Prostate gland (tissue), 2 donors: ENCODE data around the gene SPTBN4. TPM values are rescaled to one million over a fixed set of nuclear protein-coding genes. Genes with fewer than 3 reads are reported as not detected.
"Not testable (repeated sequence)": the region's sequence is repeated elsewhere in the genome, so short reads cannot be mapped to it uniquely, and the experiment has no call there.

Experiments
- DNase-seq: peaks from one replicate; pipeline ENCODE4 v3.0.0-alpha.2; 2019; ENCODE audit warnings: low spot score
- H3K27ac ChIP-seq, 2 donors: fragments of 200-600 bp; sonication (generic); 2 replicates each; pipeline ENCODE4 v1.5.1; 2017 to 2019
- H3K27me3 ChIP-seq: fragments of 200-600 bp; sonication (generic); replicated peaks from 2 replicates; pipeline ENCODE4 v1.5.1; 2019; ENCODE audit not compliant: insufficient read depth
- H3K36me3 ChIP-seq, 2 donors: fragments of 200-600 bp; sonication (generic); 1 replicate in 1 of 2; 2 replicates in 1 of 2; pipeline versions ENCODE4 v1.5.1 to v1.8.1; 2017 to 2019
- H3K4me1 ChIP-seq: fragments of 200-600 bp; sonication (generic); replicated peaks from 2 replicates; pipeline ENCODE4 v1.5.1; 2019
- H3K4me3 ChIP-seq, 2 donors: fragments of 200-600 bp; sonication (generic); 2 replicates each; pipeline ENCODE4 v1.5.1; 2017 to 2019
- H3K9me3 ChIP-seq: fragments of 200-600 bp; sonication (generic); 2 replicates; pipeline ENCODE4 v1.5.1; 2017
- CTCF ChIP-seq, 4 experiments: fragments of 200-600 bp in 2 of 4; fragments of 450-650 bp in 2 of 4; sonication (generic) in 2 of 4; IDR thresholded peaks; 1 replicate in 3 of 4; 2 replicates in 1 of 4; pipeline ENCODE4 v1.5.1; 2016 to 2019; ENCODE audit warnings: antibody characterized with exemption in 4 of 4, mild to moderate bottlenecking in 2 of 4, moderate library complexity in 2 of 4
- POLR2A ChIP-seq: fragments of 450-650 bp; IDR thresholded peaks from one replicate; pipeline ENCODE4 v1.6.1; 2016; ENCODE audit warnings: antibody characterized with exemption, mild to moderate bottlenecking
- POLR2AphosphoS5 ChIP-seq: sonication (generic); formaldehyde crosslinking; IDR thresholded peaks from one replicate; pipeline ENCODE4 v1.6.1; 2017; ENCODE audit warnings: antibody characterized with exemption
- WGBS: methylation state at CpG from one replicate; pipeline ENCODE4 v1.1.5; 2018; 5-methylcytosine and 5-hydroxymethylcytosine counted together
- intact Hi-C: fragments of 100-400 bp; cut with DNase I; formaldehyde crosslinking; loops from one replicate; pipeline ENCODE4 v1.14.2; 2022
- total RNA-seq, 2 donors: library from RNA; depleted of rRNA; stranded (reverse); fragments of >200 nt; gene quantifications; one replicate each; pipeline ENCODE4 v1.1.0, GENCODE V29; 2016

SPTBN4 gene
- total RNA-seq, 2 donors from 2014 or later = 5.2 to 21.9 TPM

GRCh38 chr19:40492274-40492673 lies 25.5 kb downstream of the SPTBN4 start:
- intact Hi-C loops = no loop called here
- Histone ChIP-seq H3K27me3 (no peaks in the 10 kb centered on the region), H3K4me3 (no peak overlapping the region), H3K36me3 (no peaks in the 10 kb centered on the region), H3K27ac (no peak overlapping the region), H3K4me1 (no peaks in the 10 kb centered on the region), H3K9me3 (no peaks in the 10 kb centered on the region)
- no peak for DNase-seq
- WGBS = 88% methylated on average over 3 of the region's 3 CpGs
- TF ChIP-seq POLR2AphosphoS5 (no peak), POLR2A (no peak), CTCF (IDR thresholded peaks at IDR 0.05) (no peak)

GRCh38 chr19:40493778-40494177 lies 27.0 kb downstream of the SPTBN4 start:
- 43% methylated on average over 4 of the region's 4 CpGs for WGBS
- H3K36me3 ChIP-seq = no peaks in the 10 kb centered on the region
- TF ChIP-seq POLR2A = no peak
- TF ChIP-seq POLR2AphosphoS5 = no peak
- no peak for TF ChIP-seq CTCF (IDR thresholded peaks at IDR 0.05)

GRCh38 chr19:40494191-40494838 lies 27.5 kb downstream of the SPTBN4 start:
- no peak for DNase-seq
- Histone ChIP-seq H3K36me3 (no peaks in the 10 kb centered on the region), H3K9me3 (no peaks in the 10 kb centered on the region), H3K27ac (no peak overlapping the region), H3K4me3 (no peak overlapping the region), H3K4me1 (no peaks in the 10 kb centered on the region), H3K27me3 (no peaks in the 10 kb centered on the region)
- intact Hi-C loops = no loop called here
- TF ChIP-seq POLR2AphosphoS5 (no peak), CTCF (IDR thresholded peaks at IDR 0.05) (no peak), POLR2A (no peak)
- WGBS = 84% methylated on average over 1 of the region's 1 CpG

More at GRCh38 chr19:40493778-40494177, 27.0 kb downstream of the SPTBN4 start:
- H3K27ac ChIP-seq = no peak overlapping the region
- H3K9me3 ChIP-seq = no peaks in the 10 kb centered on the region
- H3K27me3 ChIP-seq = no peaks in the 10 kb centered on the region
- DNase-seq = no peak
- H3K4me3 ChIP-seq = no peak overlapping the region
- no peaks in the 10 kb centered on the region for H3K4me1 ChIP-seq
- intact Hi-C loops = no loop called here

GRCh38 chr19:40497214-40497613 lies 30.4 kb downstream of the SPTBN4 start:
- Histone ChIP-seq H3K4me3 (no peak overlapping the region), H3K27ac (no peak overlapping the region), H3K27me3 (no peaks in the 10 kb centered on the region), H3K4me1 (no peaks in the 10 kb centered on the region), H3K36me3 (no peaks in the 10 kb centered on the region), H3K9me3 (no peaks in the 10 kb centered on the region)
- no peak for DNase-seq
- no peak for TF ChIP-seq POLR2AphosphoS5
- TF ChIP-seq CTCF (IDR thresholded peaks at IDR 0.05) = no peak
- no peak for TF ChIP-seq POLR2A
- 92% methylated on average over 12 of the region's 12 CpGs for WGBS
- intact Hi-C loops = no loop called here

GRCh38 chr19:40499320-40499719 lies 32.5 kb downstream of the SPTBN4 start:
- no peak overlapping the region for H3K27ac ChIP-seq
- TF ChIP-seq CTCF (IDR thresholded peaks at IDR 0.05) (no peak), POLR2AphosphoS5 (no peak), POLR2A (no peak)
- intact Hi-C loops = no loop called here
- DNase-seq = no peak
- H3K4me1 ChIP-seq = no peaks in the 10 kb centered on the region
- WGBS = 86% methylated on average over 5 of the region's 5 CpGs
- no peaks in the 10 kb centered on the region for H3K27me3 ChIP-seq
- no peaks in the 10 kb centered on the region for H3K36me3 ChIP-seq
- no peaks in the 10 kb centered on the region for H3K9me3 ChIP-seq
- no peak overlapping the region for H3K4me3 ChIP-seq

- H3K4me1 ChIP-seq, H3K9me3 ChIP-seq, DNase-seq, H3K36me3 ChIP-seq, intact Hi-C loops, H3K4me3 ChIP-seq, H3K27ac ChIP-seq, H3K27me3 ChIP-seq: not testable (repeated sequence)
- 90% methylated on average over 8 of the region's 8 CpGs for WGBS
Observed at GRCh38 chr19:40500678-40501530, 34.1 kb downstream of the SPTBN4 start.
